ENCODE results near the gene HHATL.

HHATL gene

GRCh38 chr3:42652251-42652610 lies 50.4 kb downstream of the HHATL start:
- no peak overlapping the region for H2AFZ ChIP-seq (ENCODE audit: low read length)
- no peak overlapping the region for H3K4me2 ChIP-seq (ENCODE audit: low read depth, low read length)
- DNase-seq: no peak
- no peak overlapping the region for H3K9ac ChIP-seq (ENCODE audit: low read length)
- no peaks in the 10 kb centered on the region for H3K9me3 ChIP-seq (replicated peaks; ENCODE audit: insufficient read depth, low read length)
- H3K4me1 ChIP-seq (ENCODE audit: low read length): no peaks in the 10 kb centered on the region
- H3K4me3 ChIP-seq (ENCODE audit: low read length): no peak overlapping the region
- no peaks in the 10 kb centered on the region for H4K20me1 ChIP-seq (ENCODE audit: insufficient read depth, low read length)
- TF ChIP-seq CTCF (IDR thresholded peaks at IDR 0.05; ENCODE audit: low read length) (no peak), EZH2phosphoT487 (IDR thresholded peaks at IDR 0.05; ENCODE audit: low read length) (no peak), EZH2 (optimal IDR thresholded peaks at IDR 0.05; ENCODE audit: low read depth, low read length) (no peak)
- no peaks in the 10 kb centered on the region for H3K9me2 ChIP-seq (replicated peaks; ENCODE audit: insufficient read depth, low read length)
- H3K27ac ChIP-seq (ENCODE audit: low read length): no peak overlapping the region
- no peaks in the 10 kb centered on the region for H3K79me2 ChIP-seq (ENCODE audit: low read length)
- no peaks in the 10 kb centered on the region for H3K27me3 ChIP-seq (replicated peaks; ENCODE audit: insufficient read depth, low read length)
- H3K36me3 ChIP-seq (replicated peaks; ENCODE audit: insufficient read depth, low read length): no peaks in the 10 kb centered on the region
- H3F3A ChIP-seq (ENCODE audit: insufficient read depth, low read length): no peaks in the 10 kb centered on the region

GRCh38 chr3:42651248-42652091 lies 51.1 kb downstream of the HHATL start:
- no peaks in the 10 kb centered on the region for H3K79me2 ChIP-seq (ENCODE audit: low read length)
- no peak overlapping the region for H3K4me2 ChIP-seq (ENCODE audit: low read depth, low read length)
- no peaks in the 10 kb centered on the region for H3K4me1 ChIP-seq (ENCODE audit: low read length)

DNA sequence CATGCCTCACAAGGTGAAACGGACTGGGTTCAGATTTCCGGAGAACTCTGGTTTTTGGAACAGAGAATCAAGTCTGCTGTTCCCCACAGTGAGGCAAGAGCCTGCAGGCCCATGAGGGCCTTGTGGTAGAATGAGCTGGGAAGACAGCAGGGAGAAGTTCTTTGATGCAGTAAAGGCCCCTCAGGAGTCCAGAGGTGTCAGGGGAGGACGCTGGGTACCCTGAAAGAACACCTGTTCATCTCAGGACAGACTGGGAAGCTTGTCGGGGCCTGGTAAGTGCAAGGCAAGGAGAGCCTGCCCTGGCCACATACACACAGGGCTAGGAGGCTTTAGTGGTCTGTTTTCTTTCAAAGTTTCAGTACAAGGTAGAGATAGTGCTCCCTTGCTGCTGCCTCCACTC lies 52.8 kb downstream of the HHATL start:
- H3K79me2 ChIP-seq (ENCODE audit: low read length): no peaks in the 10 kb centered on the region

More at GRCh38 chr3:42651248-42652091, 51.1 kb downstream of the HHATL start:
- Histone ChIP-seq H3K9ac (ENCODE audit: low read length) (no peak overlapping the region), H4K20me1 (ENCODE audit: insufficient read depth, low read length) (no peaks in the 10 kb centered on the region), H3F3A (ENCODE audit: insufficient read depth, low read length) (no peaks in the 10 kb centered on the region), H3K27ac (ENCODE audit: low read length) (no peak overlapping the region), H3K36me3 (replicated peaks; ENCODE audit: insufficient read depth, low read length) (no peaks in the 10 kb centered on the region), H3K27me3 (replicated peaks; ENCODE audit: insufficient read depth, low read length) (no peaks in the 10 kb centered on the region), H3K9me3 (replicated peaks; ENCODE audit: insufficient read depth, low read length) (no peaks in the 10 kb centered on the region), H3K4me3 (ENCODE audit: low read length) (no peak overlapping the region), H3K9me2 (replicated peaks; ENCODE audit: insufficient read depth, low read length) (no peaks in the 10 kb centered on the region), H2AFZ (ENCODE audit: low read length) (no peak overlapping the region)
- TF ChIP-seq EZH2 (optimal IDR thresholded peaks at IDR 0.05; ENCODE audit: low read depth, low read length) (no peak), CTCF (IDR thresholded peaks at IDR 0.05; ENCODE audit: low read length) (no peak), EZH2phosphoT487 (IDR thresholded peaks at IDR 0.05; ENCODE audit: low read length) (no peak)
- no peak for DNase-seq

More for the DNA sequence above, 52.8 kb downstream of the HHATL start:
- Histone ChIP-seq H3F3A (ENCODE audit: insufficient read depth, low read length) (no peaks in the 10 kb centered on the region), H3K9me2 (replicated peaks; ENCODE audit: insufficient read depth, low read length) (no peaks in the 10 kb centered on the region), H3K27ac (ENCODE audit: low read length) (no peak overlapping the region), H3K36me3 (replicated peaks; ENCODE audit: insufficient read depth, low read length) (no peaks in the 10 kb centered on the region; the same call in 1 of the 2 replicates), H3K4me1 (ENCODE audit: low read length) (no peaks in the 10 kb centered on the region), H3K4me3 (ENCODE audit: low read length) (no peak overlapping the region), H2AFZ (ENCODE audit: low read length) (no peak overlapping the region), H3K4me2 (ENCODE audit: low read depth, low read length) (no peak overlapping the region), H3K9me3 (replicated peaks; ENCODE audit: insufficient read depth, low read length) (no peaks in the 10 kb centered on the region), H4K20me1 (ENCODE audit: insufficient read depth, low read length) (no peaks in the 10 kb centered on the region), H3K9ac (ENCODE audit: low read length) (no peak overlapping the region), H3K27me3 (replicated peaks; ENCODE audit: insufficient read depth, low read length) (no peaks in the 10 kb centered on the region)
- TF ChIP-seq EZH2phosphoT487 (IDR thresholded peaks at IDR 0.05; ENCODE audit: low read length) (no peak), CTCF (IDR thresholded peaks at IDR 0.05; ENCODE audit: low read length) (no peak), EZH2 (optimal IDR thresholded peaks at IDR 0.05; ENCODE audit: low read depth, low read length) (no peak)
- no peak for DNase-seq
